ENCODE data around the gene GMFB. TPM values are rescaled to one million over a fixed set of nuclear protein-coding genes. Genes with fewer than 3 reads are reported as not detected.

The GMFB gene
- total RNA-seq, 1 experiment from 2014 or later, result 79.2 TPM

GRCh38 chr14:54535126-54535525, 46.3 kb upstream of the GMFB start:
- Mint-ChIP-seq H3K27ac (peak overlapping the region in 2 of 3 experiments; percentile 20 to 71; a peak in 3 of 7 replicates), H3K36me3 (ENCODE audit: insufficient read depth in 1 of 3, low read depth in 3 of 3) (peaks cover 0 to 14% (median under 1%) of the 10 kb centered on the region in 3 experiments; a peak in 5 of 7 replicates), H3K9me3 (no peaks in the 10 kb centered on the region), H3K27me3 (ENCODE audit: low read depth) (no peaks in the 10 kb centered on the region), H3K4me1 (peaks cover 9 to 15% of the 10 kb centered on the region in 2 experiments), H3K4me3 (no peak overlapping the region)
- Histone ChIP-seq H2BK15ac (ENCODE audit: low read depth, low read length) (no peak overlapping the region), H2AFZ (ENCODE audit: low read length) (no peak overlapping the region), H3T11ph (ENCODE audit: low read length) (no peak overlapping the region), H4K91ac (ENCODE audit: insufficient read length, low read depth, low read length) (no peak overlapping the region), H4K8ac (replicated peaks; ENCODE audit: insufficient read length, low read depth, low read length) (no peak overlapping the region), H2BK20ac (ENCODE audit: low read depth, low read length, poor library complexity, severe bottlenecking) (no peak overlapping the region), H3K9ac (ENCODE audit: extremely low read depth, insufficient read length, low read length) (no peak overlapping the region), H3K14ac (ENCODE audit: insufficient read depth, low read length) (no peak overlapping the region), H3K27ac (ENCODE audit: insufficient read length, low read depth, low read length) (no peak overlapping the region), H4K5ac (ENCODE audit: insufficient read length, low read depth, low read length) (no peak overlapping the region), H2AK5ac (ENCODE audit: insufficient read length, low read length) (no peak overlapping the region), H3K56ac (ENCODE audit: insufficient read length, low read depth, low read length) (no peak overlapping the region), H3K4me1 (ENCODE audit: insufficient read depth, low read length) (no peaks in the 10 kb centered on the region; the same call in 1 of the 2 replicates), H3K79me2 (ENCODE audit: insufficient read depth, low read length) (no peaks in the 10 kb centered on the region), H3K23me2 (ENCODE audit: insufficient read length, low read depth, low read length, poor library complexity, severe bottlenecking) (no peaks in the 10 kb centered on the region), H3K27me3 (ENCODE audit: insufficient read depth, low read length) (no peaks in the 10 kb centered on the region), H3K4ac (ENCODE audit: low read depth, low read length) (no peak overlapping the region), H3K18ac (ENCODE audit: insufficient read length, low read depth, low read length) (no peak overlapping the region), H3K79me1 (ENCODE audit: insufficient read depth, low read depth, low read length, poor library complexity, severe bottlenecking) (no peaks in the 10 kb centered on the region), H3K4me2 (ENCODE audit: insufficient read depth, insufficient read length, low read length) (no peak overlapping the region), H2BK5ac (ENCODE audit: insufficient read length, low read length) (no peak overlapping the region), H4K20me1 (ENCODE audit: control insufficient read depth, insufficient read depth, insufficient read length) (no peaks in the 10 kb centered on the region), H3K9me3 (ENCODE audit: control insufficient read depth, low read depth, low read length) (no peaks in the 10 kb centered on the region), H2BK12ac (ENCODE audit: insufficient read length, low read depth, low read length) (no peak overlapping the region), H3K23ac (ENCODE audit: insufficient read length, low read depth, low read length) (no peak overlapping the region), H2BK120ac (ENCODE audit: low read depth, low read length, poor library complexity, severe bottlenecking) (no peak overlapping the region)
- no CpG with 5 or more reads among the region's 1 CpG for WGBS (ENCODE audit: extremely low coverage, insufficient read length, low lambda C conversion rate)
- no peak for DNase-seq
- TF ChIP-seq, protein P1, sequence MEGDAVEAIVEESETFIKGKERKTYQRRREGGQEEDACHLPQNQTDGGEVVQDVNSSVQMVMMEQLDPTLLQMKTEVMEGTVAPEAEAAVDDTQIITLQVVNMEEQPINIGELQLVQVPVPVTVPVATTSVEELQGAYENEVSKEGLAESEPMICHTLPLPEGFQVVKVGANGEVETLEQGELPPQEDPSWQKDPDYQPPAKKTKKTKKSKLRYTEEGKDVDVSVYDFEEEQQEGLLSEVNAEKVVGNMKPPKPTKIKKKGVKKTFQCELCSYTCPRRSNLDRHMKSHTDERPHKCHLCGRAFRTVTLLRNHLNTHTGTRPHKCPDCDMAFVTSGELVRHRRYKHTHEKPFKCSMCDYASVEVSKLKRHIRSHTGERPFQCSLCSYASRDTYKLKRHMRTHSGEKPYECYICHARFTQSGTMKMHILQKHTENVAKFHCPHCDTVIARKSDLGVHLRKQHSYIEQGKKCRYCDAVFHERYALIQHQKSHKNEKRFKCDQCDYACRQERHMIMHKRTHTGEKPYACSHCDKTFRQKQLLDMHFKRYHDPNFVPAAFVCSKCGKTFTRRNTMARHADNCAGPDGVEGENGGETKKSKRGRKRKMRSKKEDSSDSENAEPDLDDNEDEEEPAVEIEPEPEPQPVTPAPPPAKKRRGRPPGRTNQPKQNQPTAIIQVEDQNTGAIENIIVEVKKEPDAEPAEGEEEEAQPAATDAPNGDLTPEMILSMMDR (conservative IDR thresholded peaks at IDR 0.05), result no peak
